Spleen (tissue), 11 donors: Measurements from ENCODE around the gene SECISBP2. TPM values are rescaled to one million over a fixed set of nuclear protein-coding genes. Genes with fewer than 3 reads are reported as not detected.
"Not testable (repeated sequence)": the region's sequence is repeated elsewhere in the genome, so short reads cannot be mapped to it uniquely, and the experiment has no call there.

Experiments used
- DNase-seq: peaks from one replicate; pipeline ENCODE4 v3.0.0-alpha.2; 2020
- H3K27ac ChIP-seq, 8 donors: fragments of 200-600 bp; sonication (generic) in 7 of 8; 1 replicate in 4 of 8; 2 replicates in 4 of 8; pipeline versions ENCODE4 v1.5.0 to v1.8.0; 2016 to 2021; ENCODE audit warnings: inconsistent platforms in 4 of 8, mild to moderate bottlenecking in 4 of 8, moderate library complexity in 1 of 8
- H3K27me3 ChIP-seq, 7 donors: fragments of 200-600 bp; sonication (generic) in 6 of 7; replicated peaks in 1 of 7; 1 replicate in 4 of 7; 2 replicates in 3 of 7; pipeline versions ENCODE4 v1.5.0 to v1.8.0; 2016 to 2021; ENCODE audit warnings: inconsistent platforms in 3 of 7, mild to moderate bottlenecking in 1 of 7
- H3K36me3 ChIP-seq, 6 donors: fragments of 200-600 bp; sonication (generic) in 5 of 6; 1 replicate in 4 of 6; 2 replicates in 2 of 6; pipeline versions ENCODE4 v1.5.0 to v1.8.0; 2016 to 2021; ENCODE audit warnings: inconsistent platforms in 2 of 6
- H3K4me1 ChIP-seq, 6 donors: fragments of 200-600 bp; sonication (generic) in 5 of 6; 1 replicate in 3 of 6; 2 replicates in 3 of 6; pipeline versions ENCODE4 v1.5.0 to v1.8.0; 2016 to 2021; ENCODE audit warnings: inconsistent platforms in 3 of 6
- H3K4me3 ChIP-seq, 8 donors: fragments of 200-600 bp; sonication (generic) in 7 of 8; 1 replicate in 4 of 8; 2 replicates in 4 of 8; pipeline versions ENCODE4 v1.5.0 to v1.8.0; 2016 to 2021; ENCODE audit warnings: inconsistent platforms in 4 of 8, mild to moderate bottlenecking in 4 of 8, moderate library complexity in 2 of 8
- H3K9me3 ChIP-seq, 8 donors: fragments of 200-600 bp; sonication (generic) in 7 of 8; 1 replicate in 4 of 8; 2 replicates in 4 of 8; pipeline versions ENCODE4 v1.5.0 to v1.8.0; 2016 to 2021; ENCODE audit warnings: inconsistent platforms in 4 of 8
- POLR2A ChIP-seq, 3 donors: fragments of 450-650 bp; IDR thresholded peaks; one replicate each; pipeline ENCODE4 v1.5.1; 2017; ENCODE audit warnings: antibody characterized with exemption in 3 of 3, mild to moderate bottlenecking in 1 of 3
- POLR2AphosphoS5 ChIP-seq, 3 donors: sonication (generic); formaldehyde crosslinking; IDR thresholded peaks; one replicate each; pipeline ENCODE4 v1.5.1; 2017; ENCODE audit warnings: antibody characterized with exemption in 3 of 3
- WGBS, 5 donors: extraction: QIAGEN DNeasy Blood & Tissue Kit in 3 of 5; methylation state at CpG; one replicate each; pipeline versions ENCODE4 v1.1.5 to v1.1.7; 2013 to 2018; 5-methylcytosine and 5-hydroxymethylcytosine counted together
- intact Hi-C: fragments of 100-400 bp; cut with DNase I; formaldehyde crosslinking; loops from one replicate; pipeline ENCODE4 v1.15.0; 2023; ENCODE audit warnings: low total_unique reads
- polyA plus RNA-seq, 3 donors: library from polyadenylated mRNA; stranded (reverse); fragments of 200-250 nt; gene quantifications; one replicate each; pipeline ENCODE4 v1.2.1, GENCODE V29; 2013
- total RNA-seq, 7 donors: library from RNA; depleted of rRNA in 3 of 7; stranded (reverse); fragments of >200 nt in 3 of 7; fragmentation: NEBNext Ultra II Directional in 4 of 7; extraction: Animal tissue kit (Norgen Biotek cat#: 25700) in 4 of 7; gene quantifications; one replicate each; pipeline versions ENCODE4 v1.1.0 to v1.2.1, GENCODE V29; 2016 to 2021
- TF ChIP-seq, protein P1 (sequence below), 11 experiments: fragments of 200-600 bp in 7 of 11; fragments of 450-650 bp in 4 of 11; sonication (generic) in 4 of 11; IDR thresholded peaks in 8 of 11; conservative IDR thresholded peaks in 3 of 11; 1 replicate in 7 of 11; 2 replicates in 4 of 11; pipeline versions ENCODE4 v1.4.0 to v1.8.0; 2016 to 2021; ENCODE audit warnings: antibody characterized with exemption in 11 of 11, inconsistent platforms in 4 of 11, mild to moderate bottlenecking in 1 of 11
- donor health status: healthy with polysubstance abuse.
- donor health status: DM: no; HTN: no; CAD: no; lungs with moderate emphysema.
- donor health status: DM: no; HTN: no; CAD: no.
- donor health status: Bipolar disorder and iron deficiency.
- donor health status: healthy.
- donor health status: DM: no; HTN: no; CAD: no.
- donor health status: DM: yes; HTN: yes; CAD: no.

Gene SECISBP2
- total and polyA plus RNA-seq, 10 donors: 20.7 to 117 (median 82.3) TPM

GRCh38 chr9:89340332-89340731 is 22.0 kb downstream of the SECISBP2 start:
- intact Hi-C loops: no loop called here
- Histone ChIP-seq H3K36me3 (peaks cover 2 to 100% (median 97%) of the 10 kb centered on the region in 6 donors), H3K27me3 (no peaks in the 10 kb centered on the region), H3K4me1 (no peaks in the 10 kb centered on the region), H3K9me3 (no peaks in the 10 kb centered on the region), H3K27ac (no peak overlapping the region), H3K4me3 (no peak overlapping the region)
- no peak for DNase-seq
- 77 to 87% (median 80%) methylated on average over 3 of the region's 3 CpGs for WGBS, 5 donors
- TF ChIP-seq POLR2A (IDR thresholded peaks at IDR 0.05): no peak
- TF ChIP-seq, protein P1, sequence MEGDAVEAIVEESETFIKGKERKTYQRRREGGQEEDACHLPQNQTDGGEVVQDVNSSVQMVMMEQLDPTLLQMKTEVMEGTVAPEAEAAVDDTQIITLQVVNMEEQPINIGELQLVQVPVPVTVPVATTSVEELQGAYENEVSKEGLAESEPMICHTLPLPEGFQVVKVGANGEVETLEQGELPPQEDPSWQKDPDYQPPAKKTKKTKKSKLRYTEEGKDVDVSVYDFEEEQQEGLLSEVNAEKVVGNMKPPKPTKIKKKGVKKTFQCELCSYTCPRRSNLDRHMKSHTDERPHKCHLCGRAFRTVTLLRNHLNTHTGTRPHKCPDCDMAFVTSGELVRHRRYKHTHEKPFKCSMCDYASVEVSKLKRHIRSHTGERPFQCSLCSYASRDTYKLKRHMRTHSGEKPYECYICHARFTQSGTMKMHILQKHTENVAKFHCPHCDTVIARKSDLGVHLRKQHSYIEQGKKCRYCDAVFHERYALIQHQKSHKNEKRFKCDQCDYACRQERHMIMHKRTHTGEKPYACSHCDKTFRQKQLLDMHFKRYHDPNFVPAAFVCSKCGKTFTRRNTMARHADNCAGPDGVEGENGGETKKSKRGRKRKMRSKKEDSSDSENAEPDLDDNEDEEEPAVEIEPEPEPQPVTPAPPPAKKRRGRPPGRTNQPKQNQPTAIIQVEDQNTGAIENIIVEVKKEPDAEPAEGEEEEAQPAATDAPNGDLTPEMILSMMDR (IDR thresholded peaks at IDR 0.05 in 8 of 11, conservative IDR thresholded peaks at IDR 0.05 in 3 of 11): no peak
- TF ChIP-seq POLR2AphosphoS5 (IDR thresholded peaks at IDR 0.05): no peak

GRCh38 chr9:89342213-89342612 is 23.9 kb downstream of the SECISBP2 start:
- Histone ChIP-seq H3K4me3 (no peak overlapping the region), H3K4me1 (no peaks in the 10 kb centered on the region), H3K27me3 (no peaks in the 10 kb centered on the region), H3K27ac (no peak overlapping the region), H3K9me3 (no peaks in the 10 kb centered on the region), H3K36me3 (peaks cover 2 to 100% (median 97%) of the 10 kb centered on the region in 6 donors)
- 96 to 99% (median 97%) methylated on average over 6 of the region's 6 CpGs for WGBS, 5 donors
- TF ChIP-seq, protein P1 (IDR thresholded peaks at IDR 0.05 in 8 of 11, conservative IDR thresholded peaks at IDR 0.05 in 3 of 11): no peak
- TF ChIP-seq POLR2AphosphoS5 (IDR thresholded peaks at IDR 0.05): no peak
- no peak for TF ChIP-seq POLR2A (IDR thresholded peaks at IDR 0.05)
- no peak for DNase-seq
- intact Hi-C loops: no loop called here

- 96 to 100% (median 98%) methylated on average over 1 of the region's 1 CpG for WGBS, 5 donors
Measured at GRCh38 chr9:89342948-89343347, 24.6 kb downstream of the SECISBP2 start.

DNA sequence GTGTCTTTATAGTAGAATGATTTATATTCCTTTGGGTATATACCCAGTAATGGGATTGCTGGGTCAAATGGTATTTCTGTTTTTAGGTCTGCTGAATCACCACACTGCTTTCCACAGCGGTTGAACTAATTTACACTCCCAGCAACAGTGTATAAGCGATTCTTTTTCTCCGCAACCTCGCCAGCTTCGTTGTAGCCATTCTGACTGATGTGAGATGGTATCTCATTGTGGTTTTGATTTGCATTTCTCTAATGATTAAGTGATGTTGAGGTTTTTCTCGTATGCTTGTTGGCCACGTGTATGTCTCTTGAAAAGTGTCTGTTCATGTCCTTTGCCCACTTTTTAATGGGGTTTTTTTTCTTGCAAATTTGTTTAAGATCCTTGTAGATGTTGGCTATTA is 25.5 kb downstream of the SECISBP2 start:
- intact Hi-C loops, DNase-seq, H3K27ac ChIP-seq, H3K9me3 ChIP-seq, H3K4me1 ChIP-seq, H3K4me3 ChIP-seq, H3K27me3 ChIP-seq: not testable (repeated sequence)
- H3K36me3 ChIP-seq: peaks cover 2 to 100% (median 97%) of the 10 kb centered on the region in 6 donors
- WGBS, 5 donors: 83 to 94% (median 86%) methylated on average over 7 of the region's 7 CpGs

More at GRCh38 chr9:89342948-89343347, 24.6 kb downstream of the SECISBP2 start:
- H3K9me3 ChIP-seq: no peaks in the 10 kb centered on the region
- no peak overlapping the region for H3K27ac ChIP-seq
- DNase-seq: no peak
- H3K27me3 ChIP-seq: no peaks in the 10 kb centered on the region
- intact Hi-C loops: no loop called here
- no peaks in the 10 kb centered on the region for H3K4me1 ChIP-seq
- peaks cover 2 to 100% (median 97%) of the 10 kb centered on the region in 6 donors for H3K36me3 ChIP-seq
- no peak overlapping the region for H3K4me3 ChIP-seq
- TF ChIP-seq, protein P1 (IDR thresholded peaks at IDR 0.05 in 8 of 11, conservative IDR thresholded peaks at IDR 0.05 in 3 of 11): no peak
- TF ChIP-seq POLR2A (IDR thresholded peaks at IDR 0.05) (no peak), POLR2AphosphoS5 (IDR thresholded peaks at IDR 0.05) (no peak)

DNA sequence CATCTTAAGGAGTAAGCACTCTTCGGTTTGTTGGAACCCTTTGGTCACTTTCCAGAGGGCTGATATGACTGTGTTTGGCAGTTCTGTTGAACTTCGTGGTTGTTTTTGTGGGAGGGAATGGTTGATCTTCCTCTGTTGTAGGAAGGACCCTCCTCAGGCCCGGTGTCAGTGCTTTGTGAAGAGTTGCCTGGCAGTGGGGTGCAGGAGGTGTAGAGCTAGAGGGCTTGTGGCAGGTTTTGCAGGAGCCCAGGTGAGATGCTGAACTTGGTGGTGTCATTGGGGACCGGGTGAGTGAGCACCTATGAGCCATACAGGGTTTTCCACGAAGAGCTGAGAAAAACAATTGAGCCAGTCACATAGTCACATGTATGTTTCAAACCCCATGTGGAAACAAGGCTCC is 27.2 kb downstream of the SECISBP2 start:
- DNase-seq: no peak
- WGBS, 5 donors: 93 to 98% (median 96%) methylated on average over 5 of the region's 5 CpGs
- Histone ChIP-seq H3K36me3 (peaks cover 0 to 100% (median 97%) of the 10 kb centered on the region in 6 donors), H3K9me3 (no peaks in the 10 kb centered on the region), H3K4me3 (no peak overlapping the region), H3K27me3 (no peaks in the 10 kb centered on the region), H3K4me1 (peaks cover 0 to under 1% (median 0%) of the 10 kb centered on the region in 6 donors), H3K27ac (no peak overlapping the region)
- intact Hi-C loops: no loop called here
- TF ChIP-seq POLR2AphosphoS5 (IDR thresholded peaks at IDR 0.05) (no peak), POLR2A (IDR thresholded peaks at IDR 0.05) (no peak)
- TF ChIP-seq, protein P1 (IDR thresholded peaks at IDR 0.05 in 8 of 11, conservative IDR thresholded peaks at IDR 0.05 in 3 of 11): no peak
